Aorta (tissue), 5 donors: Measurements from ENCODE around the gene LRBA. TPM values are rescaled to one million over a fixed set of nuclear protein-coding genes. Genes with fewer than 3 reads are reported as not detected.
"Not testable (repeated sequence)": the region's sequence is repeated elsewhere in the genome, so short reads cannot be mapped to it uniquely, and the experiment has no call there.

ENCODE experiments used
- ATAC-seq: fragments of 200-7000 bp; cut with Tn5 transposase; one replicate; pipeline ENCODE4 v1.9.1; 2022; ENCODE audit warnings: moderate library complexity; ENCODE audit not compliant: low FRiP score
- DNase-seq, 2 donors: peaks; one replicate each; pipeline ENCODE4 v3.0.0-alpha.2; 2020
- H3K27ac ChIP-seq, 2 donors: one replicate each; pipeline ENCODE4 v1.5.1; 2013; ENCODE audit warnings: low read length in 2 of 2, mild to moderate bottlenecking in 2 of 2, moderate library complexity in 2 of 2, control low read depth in 1 of 2, inconsistent platforms in 1 of 2, low read depth in 1 of 2
- H3K27me3 ChIP-seq, 2 donors: one replicate each; pipeline ENCODE4 v1.6.1; 2013; ENCODE audit warnings: control low read depth in 1 of 2, low read length in 1 of 2, mild to moderate bottlenecking in 1 of 2, moderate library complexity in 1 of 2; ENCODE audit not compliant: insufficient read depth in 2 of 2, control insufficient read depth in 1 of 2
- H3K36me3 ChIP-seq, 2 donors: one replicate each; pipeline ENCODE4 v1.6.1; 2013; ENCODE audit warnings: control low read depth in 1 of 2, low read length in 1 of 2, mild to moderate bottlenecking in 1 of 2; ENCODE audit not compliant: insufficient read depth in 2 of 2, control insufficient read depth in 1 of 2
- H3K4me1 ChIP-seq, 2 donors: one replicate each; pipeline ENCODE4 v1.6.1; 2013; ENCODE audit warnings: low read length in 2 of 2, control low read depth in 1 of 2, mild to moderate bottlenecking in 1 of 2, moderate library complexity in 1 of 2; ENCODE audit not compliant: insufficient read depth in 2 of 2, control insufficient read depth in 1 of 2
- H3K4me3 ChIP-seq, 2 donors: one replicate each; pipeline ENCODE4 v1.5.1; 2013; ENCODE audit warnings: low read length in 2 of 2, control low read depth in 1 of 2, mild to moderate bottlenecking in 1 of 2
- H3K9me3 ChIP-seq: one replicate; pipeline ENCODE4 v1.6.1; 2013; ENCODE audit warnings: mild to moderate bottlenecking, low read length; ENCODE audit not compliant: control insufficient read depth
- WGBS, 2 donors: extraction: QIAGEN DNeasy Blood & Tissue Kit; methylation state at CpG; one replicate each; pipeline ENCODE4 v1.1.7; 2013; 5-methylcytosine and 5-hydroxymethylcytosine counted together
- intact Hi-C, 2 donors: fragments of 100-400 bp; cut with DNase I; formaldehyde crosslinking; loops; one replicate each; pipeline versions ENCODE4 v1.14.2 to v1.15.0; 2022
- polyA plus RNA-seq, 2 donors: library from polyadenylated mRNA; stranded (reverse); fragments of 200-250 nt; gene quantifications; one replicate each; pipeline ENCODE4 v1.2.3, GENCODE V29; 2013
- total RNA-seq, 2 donors: library from RNA; stranded (reverse); fragmentation: NEBNext Ultra II Directional; extraction: Animal tissue kit (Norgen Biotek cat#: 25700); gene quantifications; one replicate each; pipeline ENCODE4 v1.2.1, GENCODE V29; 2021
- donor health status: healthy with polysubstance abuse.
- donor health status: Bipolar disorder and iron deficiency.
- donor health status: DM: no; HTN: no; CAD: no.
- donor health status: DM: no; HTN: no; CAD: no.
- donor health status: DM: yes; HTN: yes; CAD: no.

The LRBA gene
- total and polyA plus RNA-seq, 4 donors, result 4.8 to 34.5 (median 15.4) TPM

DNA sequence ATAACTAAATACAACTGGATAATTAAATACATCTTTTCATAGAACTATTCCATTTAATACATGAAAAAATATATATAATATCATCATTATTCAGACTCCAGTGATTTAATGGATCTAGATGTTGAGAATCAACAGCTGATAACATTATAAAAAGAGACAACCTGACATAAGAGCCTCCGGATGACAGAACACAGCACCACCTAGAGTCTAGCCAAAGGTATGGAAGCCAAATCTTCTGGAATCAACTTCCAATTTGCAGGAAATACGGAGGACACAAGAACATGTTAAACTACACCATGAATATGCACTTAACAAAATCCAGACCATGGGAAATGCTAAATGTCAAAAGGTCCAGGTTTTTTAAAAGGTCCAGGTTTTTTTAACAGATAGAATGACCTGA is 55.0 kb downstream of the LRBA start:
- intact Hi-C loops, result no loop called here
- WGBS, 2 donors, result 80 to 86% methylated on average over 2 of the region's 2 CpGs

DNA sequence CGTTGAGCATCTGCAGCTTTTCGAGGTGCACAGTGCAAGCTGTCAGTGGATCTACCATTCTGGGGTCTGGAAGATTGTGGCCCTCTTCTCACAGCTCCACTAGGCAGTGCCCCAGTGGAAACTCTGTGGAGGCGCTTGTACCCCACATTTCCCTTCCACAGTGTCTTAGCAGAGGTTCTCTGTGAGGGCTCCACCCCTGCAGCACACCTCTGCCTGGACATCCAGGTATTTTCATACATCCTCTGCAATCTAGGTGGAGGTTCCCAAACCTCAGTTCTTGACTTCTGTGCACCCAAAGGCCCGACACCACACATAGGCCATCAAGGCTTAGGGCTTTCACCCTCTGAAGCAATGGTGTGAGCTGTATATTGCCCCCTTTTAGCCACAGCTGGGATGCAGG is 57.1 kb downstream of the LRBA start:
- 98% methylated on average over 4 of the region's 4 CpGs for whole genome bisulfite sequencing, 2 donors
- H3K27ac ChIP-seq, ATAC-seq, H3K4me1 ChIP-seq, H3K4me3 ChIP-seq, DNase-seq, H3K36me3 ChIP-seq, H3K27me3 ChIP-seq, intact Hi-C loops, H3K9me3 ChIP-seq: not testable (repeated sequence)

More for the DNA sequence above, 55.0 kb downstream of the LRBA start:
- Histone ChIP-seq H3K4me3 (no peak overlapping the region), H3K27ac (no peak overlapping the region), H3K27me3 (no peaks in the 10 kb centered on the region), H3K4me1 (no peaks in the 10 kb centered on the region), H3K36me3 (no peaks in the 10 kb centered on the region), H3K9me3 (no peaks in the 10 kb centered on the region)
- DNase-seq (no peak), ATAC-seq (no peak)

DNA sequence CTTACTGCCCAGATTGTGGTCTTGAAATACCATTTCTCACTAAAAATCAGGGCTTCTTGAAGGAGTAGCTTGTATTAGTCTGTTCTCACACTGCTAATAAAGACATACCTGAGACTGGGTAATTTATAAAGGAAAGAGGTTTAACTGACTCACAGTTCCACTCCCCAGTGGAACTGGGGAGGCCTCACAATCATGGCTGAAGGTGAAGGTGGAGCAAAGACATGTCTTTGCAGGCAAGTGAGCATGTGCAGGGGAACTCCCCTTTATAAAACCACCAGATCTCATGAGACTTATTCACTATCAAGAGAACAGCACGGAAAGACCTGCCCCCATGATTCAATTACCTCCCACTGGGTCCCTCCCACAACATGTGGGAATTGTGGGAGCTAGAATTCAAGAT is 58.0 kb downstream of the LRBA start:
- H3K4me1 ChIP-seq, ATAC-seq, H3K27ac ChIP-seq, DNase-seq, H3K27me3 ChIP-seq, H3K36me3 ChIP-seq, H3K9me3 ChIP-seq, intact Hi-C loops, H3K4me3 ChIP-seq: not testable (repeated sequence)
- 93 to 95% methylated on average over 1 of the region's 1 CpG for WGBS, 2 donors

- intact Hi-C loops, H3K36me3 ChIP-seq, H3K27ac ChIP-seq, H3K9me3 ChIP-seq, ATAC-seq, H3K27me3 ChIP-seq, H3K4me3 ChIP-seq, H3K4me1 ChIP-seq, DNase-seq: not testable (repeated sequence)
- 97 to 98% methylated on average over 19 to 28 of the region's 28 CpGs for WGBS, 2 donors
Observed at GRCh38 chr4:150953916-150954315, 61.2 kb downstream of the LRBA start.

DNA sequence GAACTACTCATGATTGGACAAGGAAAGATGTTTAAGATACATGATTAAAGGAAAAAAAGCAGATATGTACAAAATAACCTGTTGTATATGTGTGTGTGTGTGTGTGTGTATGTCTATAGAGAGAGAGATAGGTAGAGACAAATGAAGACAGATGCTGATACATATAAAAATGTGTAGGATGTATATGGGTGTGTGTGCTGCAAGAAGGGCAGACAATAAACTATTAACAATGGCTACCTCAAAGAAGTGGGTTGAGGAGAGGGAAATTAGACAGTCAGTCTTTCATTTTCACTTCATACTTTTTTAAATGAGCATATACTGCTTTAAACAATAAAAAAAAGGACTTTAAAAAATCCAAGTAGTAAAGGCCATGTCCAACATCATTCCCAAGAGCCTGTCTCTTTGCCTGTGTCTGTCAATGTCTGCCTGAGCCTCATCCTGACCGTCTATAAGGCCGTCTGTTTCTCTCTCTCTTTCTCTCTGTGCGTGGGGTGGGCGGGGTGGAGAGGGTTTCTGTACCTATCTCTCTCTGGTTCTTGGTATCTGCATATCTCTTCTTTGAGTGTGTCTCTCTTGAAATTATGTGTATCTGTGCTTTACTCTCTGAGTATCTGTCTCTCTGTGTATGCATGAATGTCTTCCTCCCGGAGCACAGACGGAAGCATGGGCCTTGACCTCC is 62.8 kb downstream of the LRBA start:
- H3K4me3 ChIP-seq, result no peak overlapping the region
- intact Hi-C loops, result no loop called here
- H3K27ac ChIP-seq, result no peak overlapping the region
- no peaks in the 10 kb centered on the region for H3K27me3 ChIP-seq
- no peaks in the 10 kb centered on the region for H3K4me1 ChIP-seq
- DNase-seq (no peak), ATAC-seq (no peak)
- H3K9me3 ChIP-seq, result no peaks in the 10 kb centered on the region
- no peaks in the 10 kb centered on the region for H3K36me3 ChIP-seq
- 95 to 99% methylated on average over 6 of the region's 6 CpGs for WGBS, 2 donors

GRCh38 chr4:150950657-150951288 is 64.3 kb downstream of the LRBA start:
- Histone ChIP-seq H3K36me3 (no peaks in the 10 kb centered on the region), H3K27me3 (no peaks in the 10 kb centered on the region), H3K4me1 (no peaks in the 10 kb centered on the region), H3K27ac (no peak overlapping the region), H3K4me3 (no peak overlapping the region), H3K9me3 (no peaks in the 10 kb centered on the region)
- DNase-seq (no peak), ATAC-seq (no peak)
- intact Hi-C loops, result no loop called here
- 97 to 98% methylated on average over 2 of the region's 2 CpGs for WGBS, 2 donors

- Histone ChIP-seq H3K36me3 (no peaks in the 10 kb centered on the region), H3K27me3 (no peaks in the 10 kb centered on the region), H3K9me3 (no peaks in the 10 kb centered on the region), H3K27ac (no peak overlapping the region), H3K4me3 (no peak overlapping the region), H3K4me1 (no peaks in the 10 kb centered on the region)
- intact Hi-C loops, result no loop called here
- no peak for DNase-seq
- no peak for ATAC-seq
Observed at GRCh38 chr4:150949943-150950342, 65.1 kb downstream of the LRBA start.

- H3K27ac ChIP-seq, result no peak overlapping the region
- H3K36me3 ChIP-seq, result no peaks in the 10 kb centered on the region
- ATAC-seq (no peak), DNase-seq (no peak)
- no peak overlapping the region for H3K4me3 ChIP-seq
- WGBS, 2 donors, result 97 to 98% methylated on average over 2 of the region's 2 CpGs
- intact Hi-C loops, result no loop called here
- H3K9me3 ChIP-seq, result no peaks in the 10 kb centered on the region
- no peaks in the 10 kb centered on the region for H3K4me1 ChIP-seq
- H3K27me3 ChIP-seq, result no peaks in the 10 kb centered on the region
Observed at GRCh38 chr4:150949342-150949741, 65.7 kb downstream of the LRBA start.

- no peaks in the 10 kb centered on the region for H3K9me3 ChIP-seq
- H3K4me1 ChIP-seq, result no peaks in the 10 kb centered on the region
- H3K27me3 ChIP-seq, result no peaks in the 10 kb centered on the region
- no peaks in the 10 kb centered on the region for H3K36me3 ChIP-seq
- DNase-seq, result no peak
- no peak overlapping the region for H3K4me3 ChIP-seq
- 89% methylated on average over 2 of the region's 2 CpGs for WGBS, 2 donors
- intact Hi-C loops, result no loop called here
- ATAC-seq, result no peak
- no peak overlapping the region for H3K27ac ChIP-seq
Observed at GRCh38 chr4:150948710-150949109, 66.4 kb downstream of the LRBA start.
